K562 (cell line): ENCODE results near the gene FAM228A. TPM values are rescaled to one million over a fixed set of nuclear protein-coding genes. Genes with fewer than 3 reads are reported as not detected.

ENCODE experiments used
- ATAC-seq: fragments of 200-7000 bp; cut with Tn5 transposase; 3 replicates; pipeline ENCODE4 v1.9.1; 2020; ENCODE audit warnings: moderate library complexity
- BruUV-seq: library from RNA; stranded (reverse); fragments of 400-500 nt; replicated peaks from 2 replicates; lab custom pipeline; 2021; lab: Mats Ljungman, UMichigan
- CTCF ChIA-PET: fragments of 300-600 bp; formaldehyde crosslinking; extraction: SDS; loops from one replicate; lab custom pipeline; 2021; ENCODE audit warnings: low intra/inter-chr PET ratio; lab: Yijun Ruan, JAX
- POLR2A ChIA-PET: fragments of 300-600, 350-650 bp; sonication (Branson Sonifier 250); formaldehyde crosslinking; extraction: SDS; loops from one replicate; lab custom pipeline; 2021; ENCODE audit warnings: antibody characterized with exemption, inconsistent platforms; lab: Yijun Ruan, JAX
- DNase-seq, 4 experiments: peaks; one replicate each; pipeline versions ENCODE4 v3.0.0 to v3.0.0-alpha.2; 2011 to 2018; ENCODE audit warnings: low spot score in 3 of 4, mixed read lengths in 3 of 4; ENCODE audit errors: extremely low read depth in 1 of 4
- FAIRE-seq: peaks from 2 replicates; lab custom pipeline; 2011; peaks lifted over from hg19 to GRCh38; lab: Jason Lieb, UNC
- H2AFZ ChIP-seq: 2 replicates; pipeline ENCODE4 v1.6.0; 2011; ENCODE audit warnings: low read depth, low read length, control low read depth, inconsistent platforms
- H3K27ac ChIP-seq: fragments of 200-600 bp; 3 replicates; pipeline ENCODE4 v1.8.0; 2011; ENCODE audit warnings: low read depth, mild to moderate bottlenecking, control low read depth, inconsistent platforms, low read length, moderate library complexity, mixed read lengths; ENCODE audit errors: extremely low read depth
- H3K27me3 ChIP-seq, 2 experiments: fragments of 300-600 bp in 1 of 2; 2 replicates in 1 of 2; 3 replicates in 1 of 2; pipeline versions ENCODE4 v1.6.0 to v1.8.0; 2011; ENCODE audit warnings: inconsistent platforms in 2 of 2, low read length in 2 of 2, mild to moderate bottlenecking in 1 of 2, mixed read lengths in 1 of 2, moderate library complexity in 1 of 2; ENCODE audit not compliant: control insufficient read depth in 2 of 2, insufficient read depth in 2 of 2
- H3K36me3 ChIP-seq: fragments of 300-600 bp; 3 replicates; pipeline ENCODE4 v1.8.0; 2011; ENCODE audit warnings: mild to moderate bottlenecking, low read length, inconsistent platforms; ENCODE audit not compliant: control insufficient read depth, insufficient read depth
- H3K4me1 ChIP-seq, 2 experiments: fragments of 200-600 bp in 1 of 2; replicated peaks in 1 of 2; 2 replicates in 1 of 2; 3 replicates in 1 of 2; pipeline versions ENCODE4 v1.5.1 to v1.8.0; 2011; ENCODE audit warnings: inconsistent platforms in 2 of 2, low read length in 2 of 2, mild to moderate bottlenecking in 1 of 2, mixed read lengths in 1 of 2, moderate library complexity in 1 of 2; ENCODE audit not compliant: control insufficient read depth in 2 of 2, insufficient read depth in 2 of 2
- H3K4me2 ChIP-seq: 2 replicates; pipeline ENCODE4 v1.6.1; 2011; ENCODE audit warnings: low read length, control low read depth, inconsistent platforms, mixed read lengths; ENCODE audit not compliant: insufficient read depth
- H3K4me3 ChIP-seq: fragments of 200-600 bp; sonication (generic), shearing (Covaris generic); 2 replicates; pipeline ENCODE4 v1.5.1; 2016; ENCODE audit warnings: control low read depth, inconsistent platforms
- H3K79me2 ChIP-seq: fragments of 200-600 bp; 3 replicates; pipeline ENCODE4 v1.8.0; 2011; ENCODE audit warnings: low read length, inconsistent platforms; ENCODE audit not compliant: control insufficient read depth, insufficient read depth
- H3K9ac ChIP-seq, 2 experiments: 2 replicates each; pipeline versions ENCODE4 v1.6.0 to v1.6.1; 2011; ENCODE audit warnings: low read depth in 2 of 2, low read length in 2 of 2, control low read depth in 1 of 2, inconsistent platforms in 1 of 2, mild to moderate bottlenecking in 1 of 2, mixed read lengths in 1 of 2; ENCODE audit not compliant: insufficient read depth in 1 of 2
- H3K9me1 ChIP-seq: one replicate; pipeline ENCODE4 v1.6.0; 2011; ENCODE audit warnings: inconsistent platforms, mild to moderate bottlenecking, low read length, moderate library complexity; ENCODE audit not compliant: control insufficient read depth, insufficient read depth
- H3K9me3 ChIP-seq: replicated peaks from 2 replicates; pipeline ENCODE4 v1.5.1; 2011; ENCODE audit warnings: low read depth, low read length, inconsistent platforms; ENCODE audit not compliant: control insufficient read depth, insufficient read depth
- H4K20me1 ChIP-seq: replicated peaks from 2 replicates; pipeline ENCODE4 v1.6.1; 2011; ENCODE audit warnings: low read length, inconsistent platforms, mixed read lengths; ENCODE audit not compliant: control insufficient read depth, insufficient read depth
- ARID3A ChIP-seq: IDR thresholded peaks from 2 replicates; pipeline ENCODE4 v1.6.1; 2012; ENCODE audit warnings: low read depth, low read length, improper control_type of control experiment, borderline replicate concordance
- EGR1 ChIP-seq: fragments of 450-650 bp; conservative IDR thresholded peaks from 2 replicates; pipeline ENCODE4 v1.6.1; 2017; ENCODE audit warnings: mild to moderate bottlenecking
- L3MBTL2 ChIP-seq: fragments of 450-650 bp; IDR thresholded peaks from 2 replicates; pipeline ENCODE4 v1.6.1; 2016; ENCODE audit warnings: mild to moderate bottlenecking, moderate library complexity
- SMAD2 ChIP-seq: fragments of 150-350 bp; IDR thresholded peaks from 2 replicates; pipeline ENCODE4 v1.6.1; 2014; ENCODE audit warnings: low read depth, mild to moderate bottlenecking, low read length
- TCF7L2 ChIP-seq: fragments of 150-350 bp; IDR thresholded peaks from 2 replicates; pipeline ENCODE4 v1.6.1; 2016; ENCODE audit warnings: low read depth, mild to moderate bottlenecking, low read length, moderate library complexity
- ZNF316 ChIP-seq: fragments of 450-650 bp; IDR thresholded peaks from 2 replicates; pipeline ENCODE4 v1.6.1; 2016
- WGBS: fragments of 100-300 bp; shearing (Covaris generic); methylation state at CpG from one replicate; pipeline ENCODE4 v1.1.6; 2016; ENCODE audit warnings: low coverage, mixed read lengths; ENCODE audit not compliant: insufficient coverage; ENCODE audit errors: missing lambda C conversion rate; 5-methylcytosine and 5-hydroxymethylcytosine counted together
- in situ Hi-C: fragments of 300-500 bp; cut with MboI; formaldehyde crosslinking; loops from 4 replicates; pipeline ENCODE4 v1.15.0; 2018; ENCODE audit warnings: inconsistent platforms, mixed read lengths
- intact Hi-C: fragments of 100-400 bp; cut with micrococcal nuclease; formaldehyde crosslinking; loops from 2 replicates; pipeline ENCODE4 v1.14.2; 2022
- polyA plus RNA-seq, 8 experiments: library from polyadenylated mRNA; depleted of rRNA in 4 of 8; stranded (reverse) in 5 of 8; unstranded in 3 of 8; fragments of >200 nt; fragmentation: Nextera tagmentation in 2 of 8; fragmentation: Illumina TruSeq in 1 of 8; extraction: Ambion mirVana in 2 of 8; extraction: Trizol in 1 of 8; gene quantifications; 2 replicates each; pipeline versions ENCODE4 v1.2.1 to v1.2.3, GENCODE V29; 2011 to 2014; ENCODE audit warnings: inconsistent platforms in 1 of 8, missing spikeins in 1 of 8
- total RNA-seq, 7 experiments: library from RNA; depleted of rRNA in 6 of 7; stranded (reverse); fragments of >200 nt in 6 of 7; fragmentation: Illumina TruSeq in 2 of 7; extraction: Trizol in 2 of 7; gene quantifications; 2 replicates each; pipeline versions ENCODE4 v1.2.1 to v1.2.3, GENCODE V29; 2011 to 2021; ENCODE audit warnings: low replicate concordance in 1 of 7

The FAM228A gene
- total and polyA plus RNA-seq, 9 of the 15 experiments (the other 6 are each of a cell fraction or from before 2014, with no cell fraction given) = not detected

GRCh38 chr2:24231461-24231881 lies 56.6 kb downstream of the FAM228A start:
- TF ChIP-seq EGR1 (peak; percentile 57; the same call in 1 of the 2 replicates), ARID3A (no peak)
- POLR2A ChIA-PET = interaction anchor here (0.5 kb wide), 1 partner anchor 27 kb away, joined by 3 read pairs; no protein-coding TSS in a partner anchor
- no peaks in the 10 kb centered on the region for H3K9me1 ChIP-seq
- no peak overlapping the region for H3K27ac ChIP-seq
- WGBS = 36% methylated on average over 4 of the region's 4 CpGs
- in situ Hi-C loops = loop anchor here (5.0 kb wide), 1 partner anchor 156 kb away; no protein-coding TSS in a partner anchor
- no peak overlapping the region for H3K4me2 ChIP-seq
- intact Hi-C loops = no loop called here
- no peak overlapping the region for H2AFZ ChIP-seq
- CTCF ChIA-PET = no interaction called here
- DNase-seq (no peak), ATAC-seq (no peak), FAIRE-seq (no peak)
- BruUV-seq = no TSS peak
- no peaks in the 10 kb centered on the region for H3K9me3 ChIP-seq
- H4K20me1 ChIP-seq = no peaks in the 10 kb centered on the region
- no peak overlapping the region for H3K9ac ChIP-seq
- H3K27me3 ChIP-seq = no peaks in the 10 kb centered on the region
- H3K36me3 ChIP-seq = no peaks in the 10 kb centered on the region
- H3K4me3 ChIP-seq = no peak overlapping the region
- H3K79me2 ChIP-seq = no peaks in the 10 kb centered on the region
- H3K4me1 ChIP-seq = no peaks in the 10 kb centered on the region; a peak in 1 of 5 replicates

- DNase-seq (no peak), ATAC-seq (no peak), FAIRE-seq (no peak)
- no peak overlapping the region for H3K27ac ChIP-seq
- no TSS peak for BruUV-seq
- no peaks in the 10 kb centered on the region; a peak in 1 of 5 replicates for H3K4me1 ChIP-seq
- intact Hi-C loops = no loop called here
- H3K9me3 ChIP-seq = no peaks in the 10 kb centered on the region
- no peak overlapping the region for H3K4me2 ChIP-seq
- no peak overlapping the region for H2AFZ ChIP-seq
- no peaks in the 10 kb centered on the region for H3K27me3 ChIP-seq
- no peaks in the 10 kb centered on the region for H3K36me3 ChIP-seq
- ChIA-PET CTCF (no interaction called here), POLR2A (no interaction called here)
- H3K4me3 ChIP-seq = no peak overlapping the region
- no peaks in the 10 kb centered on the region for H3K79me2 ChIP-seq
- 54% methylated on average over 2 of the region's 2 CpGs for WGBS
- no peaks in the 10 kb centered on the region for H3K9me1 ChIP-seq
- no peaks in the 10 kb centered on the region for H4K20me1 ChIP-seq
- in situ Hi-C loops = loop anchor here (5.0 kb wide), 1 partner anchor 154 kb away; no protein-coding TSS in a partner anchor
- H3K9ac ChIP-seq = no peak overlapping the region
- no peak for TF ChIP-seq SMAD2
- no peak for TF ChIP-seq TCF7L2
- TF ChIP-seq L3MBTL2 = no peak
- TF ChIP-seq ZNF316 = no peak
Observed at GRCh38 chr2:24233321-24233720, 58.5 kb downstream of the FAM228A start.
